Caco-2 (cell line): ENCODE measurements around the gene CACNA2D4. TPM values are rescaled to one million over a fixed set of nuclear protein-coding genes. Genes with fewer than 3 reads are reported as not detected.

ENCODE experiments used
- BruUV-seq: library from RNA; stranded (reverse); fragments of 400-500 nt; replicated peaks from 2 replicates; lab custom pipeline; 2021; lab: Mats Ljungman, UMichigan
- CTCF ChIA-PET: fragments of 300-600 bp; sonication (Branson Sonifier 250); formaldehyde crosslinking; loops from one replicate; lab custom pipeline; 2022; ENCODE audit warnings: antibody characterized with exemption; lab: Charles Lee
- POLR2A ChIA-PET: fragments of 300-600 bp; sonication (Branson Sonifier 250); formaldehyde crosslinking; loops from one replicate; lab custom pipeline; 2022; ENCODE audit warnings: antibody characterized with exemption; lab: Charles Lee
- DNase-seq, 2 experiments: peaks; one replicate each; pipeline versions ENCODE4 v3.0.0 to v3.0.0-alpha.2; 2020 to 2022
- H3K27me3 ChIP-seq: replicated peaks from 2 replicates; pipeline ENCODE4 v1.6.0; 2011; ENCODE audit warnings: low read length; ENCODE audit not compliant: control insufficient read depth, insufficient read depth
- H3K36me3 ChIP-seq: 2 replicates; pipeline ENCODE4 v1.5.1; 2011; ENCODE audit warnings: low read length; ENCODE audit not compliant: control insufficient read depth, insufficient read depth
- H3K4me1 ChIP-seq: fragments of 250-450 bp; sonication (Bioruptor Pico); 2 replicates; pipeline ENCODE4 v1.5.1; 2020; ENCODE audit warnings: mild to moderate bottlenecking
- H3K4me3 ChIP-seq: 2 replicates; pipeline ENCODE4 v1.5.1; 2011; ENCODE audit warnings: low read depth, mild to moderate bottlenecking, control low read depth, low read length
- H3K9me3 ChIP-seq: fragments of 250-450 bp; sonication (Bioruptor Pico); 2 replicates; pipeline ENCODE4 v1.5.1; 2020; ENCODE audit warnings: mild to moderate bottlenecking, moderate library complexity
- H3K27ac Mint-ChIP-seq: one replicate; pipeline ENCODE4 v1.8.0; 2022; ENCODE audit warnings: mixed read lengths; ENCODE audit not compliant: unreplicated experiment
- H3K27me3 Mint-ChIP-seq: one replicate; pipeline ENCODE4 v1.8.0; 2022; ENCODE audit warnings: mixed read lengths; ENCODE audit not compliant: insufficient read depth, unreplicated experiment
- H3K36me3 Mint-ChIP-seq: one replicate; pipeline ENCODE4 v1.8.0; 2022; ENCODE audit warnings: mild to moderate bottlenecking, mixed read lengths; ENCODE audit not compliant: insufficient read depth, unreplicated experiment
- H3K4me1 Mint-ChIP-seq: one replicate; pipeline ENCODE4 v1.8.0; 2022; ENCODE audit warnings: low read depth, mixed read lengths; ENCODE audit not compliant: unreplicated experiment
- H3K4me3 Mint-ChIP-seq: one replicate; pipeline ENCODE4 v1.8.0; 2022; ENCODE audit warnings: mild to moderate bottlenecking, moderate library complexity, mixed read lengths; ENCODE audit not compliant: unreplicated experiment
- H3K9me3 Mint-ChIP-seq: one replicate; pipeline ENCODE4 v1.8.0; 2022; ENCODE audit warnings: mixed read lengths; ENCODE audit not compliant: unreplicated experiment
- CTCF ChIP-seq, 2 experiments: fragments of 200-600 bp in 1 of 2; IDR thresholded peaks; 1 replicate in 1 of 2; 2 replicates in 1 of 2; pipeline versions ENCODE4 v1.5.1 to v1.8.0; 2011 to 2022; ENCODE audit warnings: antibody characterized with exemption in 1 of 2, control low read depth in 1 of 2, inconsistent platforms in 1 of 2, low read depth in 1 of 2, low read length in 1 of 2, mild to moderate bottlenecking in 1 of 2, moderate library complexity in 1 of 2; ENCODE audit not compliant: insufficient read depth in 1 of 2, severe bottlenecking in 1 of 2, unreplicated experiment in 1 of 2
- intact Hi-C: fragments of 100-400 bp; cut with micrococcal nuclease; formaldehyde crosslinking; loops from one replicate; pipeline ENCODE4 v1.10.0; 2022; ENCODE audit not compliant: unreplicated experiment
- total RNA-seq: library from RNA; stranded (reverse); gene quantifications from 2 replicates; pipeline ENCODE4 v1.2.3, GENCODE V29; 2022

CACNA2D4 gene
- total RNA-seq, 1 experiment from 2014 or later, result 2.2 TPM

GRCh38 chr12:1842183-1842904, 76.1 kb downstream of the CACNA2D4 start:
- no peaks in the 10 kb centered on the region for H3K36me3 Mint-ChIP-seq
- H3K27me3 Mint-ChIP-seq, result peaks cover 21% of the 10 kb centered on the region
- H3K27ac Mint-ChIP-seq, result no peak overlapping the region
- Histone ChIP-seq H3K4me1 (peaks cover 10% of the 10 kb centered on the region), H3K36me3 (no peaks in the 10 kb centered on the region), H3K9me3 (no peaks in the 10 kb centered on the region), H3K27me3 (no peaks in the 10 kb centered on the region), H3K4me3 (no peak overlapping the region)
- H3K9me3 Mint-ChIP-seq, result no peaks in the 10 kb centered on the region
- H3K4me3 Mint-ChIP-seq, result no peak overlapping the region
- BruUV-seq, result no TSS peak
- TF ChIP-seq CTCF (IDR thresholded peaks at IDR 0.05; ENCODE audit: insufficient read depth in 1 of 2, low read depth in 1 of 2, low read length in 1 of 2, severe bottlenecking in 1 of 2, unreplicated experiment in 1 of 2), result no peak
- ChIA-PET POLR2A (no interaction called here), CTCF (no interaction called here)
- intact Hi-C loops, result no loop called here
- DNase-seq, result peak in 1 of 2 experiments; percentile 29
- H3K4me1 Mint-ChIP-seq, result peaks cover 11% of the 10 kb centered on the region

- no TSS peak for BruUV-seq
- POLR2A ChIA-PET, result no interaction called here
- no peaks in the 10 kb centered on the region for H3K9me3 ChIP-seq
- no peak overlapping the region for H3K27ac Mint-ChIP-seq
- no peak overlapping the region for H3K4me3 ChIP-seq
- H3K9me3 Mint-ChIP-seq, result no peaks in the 10 kb centered on the region
- H3K27me3 Mint-ChIP-seq, result peaks cover 21% of the 10 kb centered on the region
- peaks cover 11% of the 10 kb centered on the region for H3K4me1 ChIP-seq
- H3K27me3 ChIP-seq, result no peaks in the 10 kb centered on the region
- H3K4me1 Mint-ChIP-seq, result peaks cover 12% of the 10 kb centered on the region
- CTCF ChIA-PET, result no interaction called here
- no peak for TF ChIP-seq CTCF (IDR thresholded peaks at IDR 0.05; ENCODE audit: insufficient read depth in 1 of 2, low read depth in 1 of 2, low read length in 1 of 2, severe bottlenecking in 1 of 2, unreplicated experiment in 1 of 2)
- intact Hi-C loops, result no loop called here
- H3K36me3 Mint-ChIP-seq, result no peaks in the 10 kb centered on the region
- no peaks in the 10 kb centered on the region for H3K36me3 ChIP-seq
- DNase-seq, result no peak
- H3K4me3 Mint-ChIP-seq, result no peak overlapping the region
Observed at GRCh38 chr12:1841586-1842182, 76.8 kb downstream of the CACNA2D4 start.

GRCh38 chr12:1840981-1841425, 77.4 kb downstream of the CACNA2D4 start:
- CTCF ChIA-PET, result interaction anchor here (1.8 kb wide), 1 partner anchor 99 kb away, joined by 4 read pairs; no protein-coding TSS in a partner anchor
- no peak for TF ChIP-seq CTCF (IDR thresholded peaks at IDR 0.05; ENCODE audit: insufficient read depth in 1 of 2, low read depth in 1 of 2, low read length in 1 of 2, severe bottlenecking in 1 of 2, unreplicated experiment in 1 of 2)
- BruUV-seq, result no TSS peak
- H3K36me3 ChIP-seq, result no peaks in the 10 kb centered on the region
- H3K4me3 ChIP-seq, result no peak overlapping the region
- H3K4me1 ChIP-seq, result peaks cover 11% of the 10 kb centered on the region
- H3K27me3 ChIP-seq, result no peaks in the 10 kb centered on the region
- peaks cover 12% of the 10 kb centered on the region for H3K4me1 Mint-ChIP-seq
- intact Hi-C loops, result no loop called here
- H3K27me3 Mint-ChIP-seq, result peaks cover 20% of the 10 kb centered on the region
- POLR2A ChIA-PET, result no interaction called here
- H3K27ac Mint-ChIP-seq, result no peak overlapping the region
- no peaks in the 10 kb centered on the region for H3K9me3 Mint-ChIP-seq
- H3K9me3 ChIP-seq, result no peaks in the 10 kb centered on the region
- H3K4me3 Mint-ChIP-seq, result no peak overlapping the region
- peak in 1 of 2 experiments; percentile 31 for DNase-seq
- H3K36me3 Mint-ChIP-seq, result no peaks in the 10 kb centered on the region
